GM23338 (cell line): ENCODE data around the gene B3GAT3. TPM values are rescaled to one million over a fixed set of nuclear protein-coding genes. Genes with fewer than 3 reads are reported as not detected.

Experiments used
- ATAC-seq: fragments of 200-7000 bp; cut with Tn5 transposase; 3 replicates; pipeline ENCODE4 v1.9.1; 2020
- DNase-seq: peaks from one replicate; pipeline ENCODE4 v3.0.0-alpha.2; 2015; ENCODE audit warnings: low spot score
- H2AFZ ChIP-seq: fragments of 200-600 bp; sonication (generic); 2 replicates; pipeline ENCODE4 v1.8.0; 2016; ENCODE audit warnings: antibody characterized with exemption, mild to moderate bottlenecking, moderate library complexity
- H3F3A ChIP-seq: fragments of 200-600 bp; sonication (generic); replicated peaks from 2 replicates; pipeline ENCODE4 v1.8.0; 2017; ENCODE audit warnings: antibody characterized with exemption, mixed run types, low read depth
- H3K27ac ChIP-seq: fragments of 200-600 bp; sonication (generic); 2 replicates; pipeline ENCODE4 v1.6.1; 2016; ENCODE audit warnings: low read depth
- H3K27me3 ChIP-seq: fragments of 200-600 bp; sonication (generic); 2 replicates; pipeline ENCODE4 v1.8.0; 2016; ENCODE audit warnings: mild to moderate bottlenecking, mixed run types, moderate library complexity; ENCODE audit not compliant: insufficient read depth
- H3K36me3 ChIP-seq: fragments of 200-600 bp; sonication (generic); 2 replicates; pipeline ENCODE4 v1.8.0; 2016; ENCODE audit warnings: mild to moderate bottlenecking; ENCODE audit not compliant: insufficient read depth
- H3K4me1 ChIP-seq: fragments of 200-600 bp; sonication (generic); 2 replicates; pipeline ENCODE4 v1.8.0; 2016; ENCODE audit warnings: mild to moderate bottlenecking, moderate library complexity; ENCODE audit not compliant: insufficient read depth
- H3K4me2 ChIP-seq: fragments of 200-600 bp; sonication (generic); 2 replicates; pipeline ENCODE4 v1.7.1; 2017; ENCODE audit warnings: mixed run types
- H3K4me3 ChIP-seq: fragments of 200-600 bp; sonication (generic); 2 replicates; pipeline ENCODE4 v1.6.1; 2016; ENCODE audit warnings: mixed run types
- H3K79me2 ChIP-seq: fragments of 200-600 bp; sonication (generic); replicated peaks from 2 replicates; pipeline ENCODE4 v1.8.0; 2017; ENCODE audit warnings: mild to moderate bottlenecking; ENCODE audit not compliant: insufficient read depth
- H3K9me2 ChIP-seq: fragments of 200-600 bp; sonication (generic); 2 replicates; pipeline ENCODE4 v1.8.0; 2017; ENCODE audit not compliant: insufficient read depth
- H4K20me1 ChIP-seq: fragments of 200-600 bp; sonication (generic); replicated peaks from 2 replicates; pipeline ENCODE4 v1.8.0; 2017; ENCODE audit warnings: mild to moderate bottlenecking; ENCODE audit not compliant: insufficient read depth
- H3K27ac Mint-ChIP-seq: 2 replicates; pipeline ENCODE4 v1.8.0; 2020; ENCODE audit warnings: inconsistent platforms, mild to moderate bottlenecking, moderate library complexity, mixed read lengths
- H3K27me3 Mint-ChIP-seq: 3 replicates; pipeline ENCODE4 v1.8.0; 2022; ENCODE audit warnings: low read depth, mild to moderate bottlenecking, moderate library complexity, mixed read lengths, inconsistent platforms; ENCODE audit not compliant: insufficient read depth, poor library complexity
- H3K36me3 Mint-ChIP-seq: 3 replicates; pipeline ENCODE4 v1.8.0; 2021; ENCODE audit warnings: low read depth, mild to moderate bottlenecking, inconsistent platforms, moderate library complexity, mixed read lengths
- H3K4me1 Mint-ChIP-seq: 3 replicates; pipeline ENCODE4 v1.8.0; 2020; ENCODE audit warnings: mild to moderate bottlenecking, inconsistent platforms, mixed read lengths
- H3K4me3 Mint-ChIP-seq: 3 replicates; pipeline ENCODE4 v1.8.0; 2021; ENCODE audit warnings: moderate library complexity, mild to moderate bottlenecking, inconsistent platforms, mixed read lengths
- H3K9me3 Mint-ChIP-seq: 3 replicates; pipeline ENCODE4 v1.8.0; 2020; ENCODE audit warnings: moderate library complexity, mild to moderate bottlenecking, inconsistent platforms, mixed read lengths
- CREB1 ChIP-seq: fragments of 250-450 bp; sonication (Bioruptor Pico); IDR thresholded peaks from 2 replicates; pipeline ENCODE4 v1.5.0; 2020; ENCODE audit warnings: low read depth, mild to moderate bottlenecking, moderate library complexity
- EZH2 ChIP-seq: fragments of 200-600 bp; sonication (generic); IDR thresholded peaks from one replicate; pipeline ENCODE4 v1.8.0; 2017; ENCODE audit warnings: antibody characterized with exemption, mild to moderate bottlenecking, low read depth; ENCODE audit not compliant: unreplicated experiment
- JUNB ChIP-seq: IDR thresholded peaks from one replicate; pipeline ENCODE4 v1.6.1; 2016; ENCODE audit warnings: antibody characterized with exemption; ENCODE audit not compliant: unreplicated experiment
- NANOG ChIP-seq: IDR thresholded peaks from 2 replicates; pipeline ENCODE4 v1.6.1; 2016; ENCODE audit warnings: antibody characterized with exemption, borderline replicate concordance
- POLR2AphosphoS5 ChIP-seq: IDR thresholded peaks from 2 replicates; pipeline ENCODE4 v1.6.1; 2016; ENCODE audit warnings: antibody characterized with exemption, low read depth
- STAT1 ChIP-seq: IDR thresholded peaks from one replicate; pipeline ENCODE4 v1.6.1; 2016; ENCODE audit warnings: antibody characterized with exemption; ENCODE audit not compliant: unreplicated experiment
- ZNF114 ChIP-seq: fragments of 250-450 bp; sonication (Bioruptor Pico); IDR thresholded peaks from 2 replicates; pipeline ENCODE4 v1.5.0; 2020; ENCODE audit warnings: mild to moderate bottlenecking, moderate library complexity
- ZNF331 ChIP-seq: fragments of 250-450 bp; sonication (Bioruptor Pico); IDR thresholded peaks from 2 replicates; pipeline ENCODE4 v1.5.0; 2020; ENCODE audit warnings: low read depth, mild to moderate bottlenecking, moderate library complexity
- polyA plus RNA-seq: library from polyadenylated mRNA; unstranded; fragments of >200 nt; fragmentation: Nextera tagmentation; extraction: Ambion mirVana; gene quantifications from 2 replicates; pipeline ENCODE4 v1.2.1, GENCODE V29; 2016
- total RNA-seq: library from RNA; depleted of rRNA; stranded (reverse); fragments of >200 nt; shearing (Covaris generic); gene quantifications from 2 replicates; pipeline ENCODE4 v1.2.3, GENCODE V29; 2014
- TF ChIP-seq, protein P1 (sequence below): IDR thresholded peaks from 2 replicates; pipeline ENCODE4 v1.6.1; 2016; ENCODE audit warnings: antibody characterized with exemption
- TF ChIP-seq, protein P2 (sequence below): fragments of 250-450 bp; sonication (Bioruptor Pico); IDR thresholded peaks from 2 replicates; pipeline ENCODE4 v1.5.0; 2020; ENCODE audit warnings: mild to moderate bottlenecking, moderate library complexity
- TF ChIP-seq, protein P3 (sequence below), 2 experiments: fragments of 200-600 bp in 1 of 2; sonication (generic) in 1 of 2; conservative IDR thresholded peaks; 2 replicates each; pipeline versions ENCODE4 v1.5.1 to v1.6.1; 2016 to 2017; ENCODE audit warnings: antibody characterized with exemption in 2 of 2, low read depth in 2 of 2, mild to moderate bottlenecking in 2 of 2, moderate library complexity in 1 of 2

Gene B3GAT3
- total and polyA plus RNA-seq, 2 experiments from 2014 or later, result 16.4 to 18.4 TPM

DNA sequence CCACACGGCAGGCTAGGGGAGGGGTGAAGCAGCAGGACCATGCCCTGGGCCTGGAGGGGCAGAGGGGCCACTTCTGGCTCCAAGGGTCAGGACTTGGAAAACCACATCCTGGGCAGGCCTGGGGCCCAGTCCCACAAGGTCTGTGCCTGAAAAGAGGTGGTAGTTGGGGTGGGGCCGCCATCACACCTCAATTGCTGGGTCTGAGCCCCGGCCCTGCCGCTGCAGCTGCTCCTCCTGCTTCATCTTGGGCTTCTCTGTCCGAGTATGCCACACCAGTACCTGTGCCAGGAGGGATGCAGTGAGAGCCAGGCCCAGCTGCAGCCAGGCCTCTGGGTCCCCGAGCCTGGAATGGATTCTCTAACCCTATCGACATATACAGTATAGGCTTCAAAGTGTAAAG, 6.3 kb downstream of the B3GAT3 start:
- Mint-ChIP-seq H3K27ac (no peak overlapping the region), H3K9me3 (peaks cover 4% of the 10 kb centered on the region; the same call in 2 of the 3 replicates), H3K4me1 (peaks cover 30% of the 10 kb centered on the region), H3K27me3 (peaks cover 17% of the 10 kb centered on the region), H3K36me3 (peaks cover 14% of the 10 kb centered on the region), H3K4me3 (no peak overlapping the region)
- DNase-seq (no peak), ATAC-seq (no peak)
- Histone ChIP-seq H2AFZ (no peak overlapping the region), H3K4me2 (no peak overlapping the region), H4K20me1 (no peaks in the 10 kb centered on the region), H3K27me3 (peaks cover 11% of the 10 kb centered on the region; the same call in 1 of the 2 replicates), H3K9me2 (no peaks in the 10 kb centered on the region), H3F3A (peaks cover 20% of the 10 kb centered on the region; the same call in 1 of the 2 replicates), H3K4me1 (peaks cover 12% of the 10 kb centered on the region; the same call in 1 of the 2 replicates), H3K36me3 (no peaks in the 10 kb centered on the region), H3K27ac (no peak overlapping the region), H3K79me2 (0 out of 2 replicates have a peak, but pooled peaks cover 4% of the 10 kb centered on the region), H3K4me3 (no peak overlapping the region)
- TF ChIP-seq ZNF114 (CRISPR knock-in tag), result no peak
- TF ChIP-seq, protein P1, sequence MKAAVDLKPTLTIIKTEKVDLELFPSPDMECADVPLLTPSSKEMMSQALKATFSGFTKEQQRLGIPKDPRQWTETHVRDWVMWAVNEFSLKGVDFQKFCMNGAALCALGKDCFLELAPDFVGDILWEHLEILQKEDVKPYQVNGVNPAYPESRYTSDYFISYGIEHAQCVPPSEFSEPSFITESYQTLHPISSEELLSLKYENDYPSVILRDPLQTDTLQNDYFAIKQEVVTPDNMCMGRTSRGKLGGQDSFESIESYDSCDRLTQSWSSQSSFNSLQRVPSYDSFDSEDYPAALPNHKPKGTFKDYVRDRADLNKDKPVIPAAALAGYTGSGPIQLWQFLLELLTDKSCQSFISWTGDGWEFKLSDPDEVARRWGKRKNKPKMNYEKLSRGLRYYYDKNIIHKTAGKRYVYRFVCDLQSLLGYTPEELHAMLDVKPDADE, result no peak
- no peak for TF ChIP-seq JUNB
- no peak for TF ChIP-seq STAT1
- no peak for TF ChIP-seq POLR2AphosphoS5

DNA sequence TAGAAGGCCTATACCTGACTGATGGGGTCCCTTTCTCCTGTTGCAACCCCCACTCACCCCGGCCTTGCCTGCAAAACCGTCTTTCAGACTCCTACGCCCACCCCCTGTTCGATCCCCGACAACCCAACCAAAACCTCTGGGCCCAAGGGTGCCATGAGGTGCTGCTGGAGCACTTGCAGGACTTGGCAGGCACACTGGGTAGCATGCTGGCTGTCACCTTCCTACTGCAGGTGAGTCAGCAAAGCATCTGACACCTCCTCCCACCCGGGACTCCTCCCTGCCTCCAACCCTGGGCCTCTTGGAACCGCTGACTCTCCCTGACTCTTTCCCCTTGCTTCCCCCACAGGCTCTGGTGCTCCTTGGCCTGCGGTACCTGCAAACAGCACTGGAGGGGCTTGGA, 7.5 kb downstream of the B3GAT3 start:
- Histone ChIP-seq H2AFZ (no peak overlapping the region), H3F3A (peaks cover 16% of the 10 kb centered on the region; the same call in 1 of the 2 replicates), H3K36me3 (no peaks in the 10 kb centered on the region), H4K20me1 (no peaks in the 10 kb centered on the region), H3K27ac (no peak overlapping the region; the same call in 1 of the 2 replicates), H3K4me2 (no peak overlapping the region), H3K4me1 (peaks cover 8% of the 10 kb centered on the region; the same call in 1 of the 2 replicates), H3K79me2 (no peaks in the 10 kb centered on the region), H3K4me3 (no peak overlapping the region), H3K27me3 (peaks cover 11% of the 10 kb centered on the region; the same call in 1 of the 2 replicates), H3K9me2 (no peaks in the 10 kb centered on the region)
- Mint-ChIP-seq H3K36me3 (peaks cover 16% of the 10 kb centered on the region), H3K27ac (peak overlapping the region; percentile 81), H3K9me3 (peaks cover 4% of the 10 kb centered on the region; the same call in 2 of the 3 replicates), H3K4me3 (no peak overlapping the region; the same call in 2 of the 3 replicates), H3K4me1 (peaks cover 32% of the 10 kb centered on the region), H3K27me3 (peaks cover 25% of the 10 kb centered on the region)
- DNase-seq (no peak), ATAC-seq (no peak)
- TF ChIP-seq, protein P1, result no peak
- no peak for TF ChIP-seq NANOG
- no peak for TF ChIP-seq JUNB
- no peak for TF ChIP-seq STAT1
- TF ChIP-seq, protein P2, sequence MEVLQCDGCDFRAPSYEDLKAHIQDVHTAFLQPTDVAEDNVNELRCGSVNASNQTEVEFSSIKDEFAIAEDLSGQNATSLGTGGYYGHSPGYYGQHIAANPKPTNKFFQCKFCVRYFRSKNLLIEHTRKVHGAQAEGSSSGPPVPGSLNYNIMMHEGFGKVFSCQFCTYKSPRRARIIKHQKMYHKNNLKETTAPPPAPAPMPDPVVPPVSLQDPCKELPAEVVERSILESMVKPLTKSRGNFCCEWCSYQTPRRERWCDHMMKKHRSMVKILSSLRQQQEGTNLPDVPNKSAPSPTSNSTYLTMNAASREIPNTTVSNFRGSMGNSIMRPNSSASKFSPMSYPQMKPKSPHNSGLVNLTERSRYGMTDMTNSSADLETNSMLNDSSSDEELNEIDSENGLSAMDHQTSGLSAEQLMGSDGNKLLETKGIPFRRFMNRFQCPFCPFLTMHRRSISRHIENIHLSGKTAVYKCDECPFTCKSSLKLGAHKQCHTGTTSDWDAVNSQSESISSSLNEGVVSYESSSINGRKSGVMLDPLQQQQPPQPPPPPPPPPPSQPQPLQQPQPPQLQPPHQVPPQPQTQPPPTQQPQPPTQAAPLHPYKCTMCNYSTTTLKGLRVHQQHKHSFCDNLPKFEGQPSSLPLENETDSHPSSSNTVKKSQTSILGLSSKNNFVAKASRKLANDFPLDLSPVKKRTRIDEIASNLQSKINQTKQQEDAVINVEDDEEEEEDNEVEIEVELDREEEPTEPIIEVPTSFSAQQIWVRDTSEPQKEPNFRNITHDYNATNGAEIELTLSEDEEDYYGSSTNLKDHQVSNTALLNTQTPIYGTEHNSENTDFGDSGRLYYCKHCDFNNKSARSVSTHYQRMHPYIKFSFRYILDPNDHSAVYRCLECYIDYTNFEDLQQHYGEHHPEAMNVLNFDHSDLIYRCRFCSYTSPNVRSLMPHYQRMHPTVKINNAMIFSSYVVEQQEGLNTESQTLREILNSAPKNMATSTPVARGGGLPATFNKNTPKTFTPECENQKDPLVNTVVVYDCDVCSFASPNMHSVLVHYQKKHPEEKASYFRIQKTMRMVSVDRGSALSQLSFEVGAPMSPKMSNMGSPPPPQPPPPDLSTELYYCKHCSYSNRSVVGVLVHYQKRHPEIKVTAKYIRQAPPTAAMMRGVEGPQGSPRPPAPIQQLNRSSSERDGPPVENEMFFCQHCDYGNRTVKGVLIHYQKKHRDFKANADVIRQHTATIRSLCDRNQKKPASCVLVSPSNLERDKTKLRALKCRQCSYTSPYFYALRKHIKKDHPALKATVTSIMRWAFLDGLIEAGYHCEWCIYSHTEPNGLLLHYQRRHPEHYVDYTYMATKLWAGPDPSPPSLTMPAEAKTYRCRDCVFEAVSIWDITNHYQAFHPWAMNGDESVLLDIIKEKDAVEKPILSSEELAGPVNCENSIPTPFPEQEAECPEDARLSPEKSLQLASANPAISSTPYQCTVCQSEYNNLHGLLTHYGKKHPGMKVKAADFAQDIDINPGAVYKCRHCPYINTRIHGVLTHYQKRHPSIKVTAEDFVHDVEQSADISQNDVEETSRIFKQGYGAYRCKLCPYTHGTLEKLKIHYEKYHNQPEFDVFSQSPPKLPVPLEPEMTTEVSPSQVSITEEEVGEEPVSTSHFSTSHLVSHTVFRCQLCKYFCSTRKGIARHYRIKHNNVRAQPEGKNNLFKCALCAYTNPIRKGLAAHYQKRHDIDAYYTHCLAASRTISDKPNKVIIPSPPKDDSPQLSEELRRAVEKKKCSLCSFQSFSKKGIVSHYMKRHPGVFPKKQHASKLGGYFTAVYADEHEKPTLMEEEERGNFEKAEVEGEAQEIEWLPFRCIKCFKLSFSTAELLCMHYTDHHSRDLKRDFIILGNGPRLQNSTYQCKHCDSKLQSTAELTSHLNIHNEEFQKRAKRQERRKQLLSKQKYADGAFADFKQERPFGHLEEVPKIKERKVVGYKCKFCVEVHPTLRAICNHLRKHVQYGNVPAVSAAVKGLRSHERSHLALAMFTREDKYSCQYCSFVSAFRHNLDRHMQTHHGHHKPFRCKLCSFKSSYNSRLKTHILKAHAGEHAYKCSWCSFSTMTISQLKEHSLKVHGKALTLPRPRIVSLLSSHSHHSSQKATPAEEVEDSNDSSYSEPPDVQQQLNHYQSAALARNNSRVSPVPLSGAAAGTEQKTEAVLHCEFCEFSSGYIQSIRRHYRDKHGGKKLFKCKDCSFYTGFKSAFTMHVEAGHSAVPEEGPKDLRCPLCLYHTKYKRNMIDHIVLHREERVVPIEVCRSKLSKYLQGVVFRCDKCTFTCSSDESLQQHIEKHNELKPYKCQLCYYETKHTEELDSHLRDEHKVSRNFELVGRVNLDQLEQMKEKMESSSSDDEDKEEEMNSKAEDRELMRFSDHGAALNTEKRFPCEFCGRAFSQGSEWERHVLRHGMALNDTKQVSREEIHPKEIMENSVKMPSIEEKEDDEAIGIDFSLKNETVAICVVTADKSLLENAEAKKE (CRISPR knock-in tag), result no peak
- TF ChIP-seq, protein P3, sequence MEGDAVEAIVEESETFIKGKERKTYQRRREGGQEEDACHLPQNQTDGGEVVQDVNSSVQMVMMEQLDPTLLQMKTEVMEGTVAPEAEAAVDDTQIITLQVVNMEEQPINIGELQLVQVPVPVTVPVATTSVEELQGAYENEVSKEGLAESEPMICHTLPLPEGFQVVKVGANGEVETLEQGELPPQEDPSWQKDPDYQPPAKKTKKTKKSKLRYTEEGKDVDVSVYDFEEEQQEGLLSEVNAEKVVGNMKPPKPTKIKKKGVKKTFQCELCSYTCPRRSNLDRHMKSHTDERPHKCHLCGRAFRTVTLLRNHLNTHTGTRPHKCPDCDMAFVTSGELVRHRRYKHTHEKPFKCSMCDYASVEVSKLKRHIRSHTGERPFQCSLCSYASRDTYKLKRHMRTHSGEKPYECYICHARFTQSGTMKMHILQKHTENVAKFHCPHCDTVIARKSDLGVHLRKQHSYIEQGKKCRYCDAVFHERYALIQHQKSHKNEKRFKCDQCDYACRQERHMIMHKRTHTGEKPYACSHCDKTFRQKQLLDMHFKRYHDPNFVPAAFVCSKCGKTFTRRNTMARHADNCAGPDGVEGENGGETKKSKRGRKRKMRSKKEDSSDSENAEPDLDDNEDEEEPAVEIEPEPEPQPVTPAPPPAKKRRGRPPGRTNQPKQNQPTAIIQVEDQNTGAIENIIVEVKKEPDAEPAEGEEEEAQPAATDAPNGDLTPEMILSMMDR (conservative IDR thresholded peaks at IDR 0.05; ENCODE audit: low read depth in 2 of 2), result no peak
- no peak for TF ChIP-seq ZNF331 (CRISPR knock-in tag)
- no peak for TF ChIP-seq EZH2
- TF ChIP-seq ZNF114 (CRISPR knock-in tag), result no peak
- no peak for TF ChIP-seq POLR2AphosphoS5
- TF ChIP-seq CREB1, result no peak
